ENCODE results near the gene MYO9B. TPM values are rescaled to one million over a fixed set of nuclear protein-coding genes. Genes with fewer than 3 reads are reported as not detected.
"Not testable (repeated sequence)": the region's sequence is repeated elsewhere in the genome, so short reads cannot be mapped to it uniquely, and the experiment has no call there.

Gene MYO9B
- total RNA-seq, 2 donors from 2014 or later: 229 to 257 TPM

GRCh38 chr19:17156296-17156946, 80.8 kb downstream of the MYO9B start:
- DNase-seq (ENCODE audit: low spot score) (no peak), ATAC-seq (ENCODE audit: insufficient number of reproducible peaks, low FRiP score, low read depth) (no peak)
- peaks cover 64% of the 10 kb centered on the region for H3K36me3 ChIP-seq
- TF ChIP-seq CTCF (IDR thresholded peaks at IDR 0.05): no peak
- no peaks in the 10 kb centered on the region for H3K4me1 ChIP-seq (ENCODE audit: control insufficient read depth in 1 of 2, low read depth in 2 of 2)
- no peak overlapping the region for H3K4me3 ChIP-seq
- no peak overlapping the region for H3K27ac ChIP-seq
- no peaks in the 10 kb centered on the region for H3K27me3 ChIP-seq (replicated peaks; ENCODE audit: insufficient read depth)
- no peaks in the 10 kb centered on the region for H3K9me3 ChIP-seq

- Histone ChIP-seq H3K9me3 (no peaks in the 10 kb centered on the region), H3K36me3 (peaks cover 65% of the 10 kb centered on the region), H3K4me3 (no peak overlapping the region), H3K4me1 (ENCODE audit: control insufficient read depth in 1 of 2, low read depth in 2 of 2) (no peaks in the 10 kb centered on the region), H3K27me3 (replicated peaks; ENCODE audit: insufficient read depth) (no peaks in the 10 kb centered on the region), H3K27ac (no peak overlapping the region)
- no peak for TF ChIP-seq CTCF (IDR thresholded peaks at IDR 0.05)
- DNase-seq (ENCODE audit: low spot score): no peak
- ATAC-seq (ENCODE audit: insufficient number of reproducible peaks, low FRiP score, low read depth): no peak
Measured at GRCh38 chr19:17156947-17157302, 81.3 kb downstream of the MYO9B start.

GRCh38 chr19:17158584-17158983, 83.0 kb downstream of the MYO9B start:
- DNase-seq (ENCODE audit: low spot score) (no peak), ATAC-seq (ENCODE audit: insufficient number of reproducible peaks, low FRiP score, low read depth) (no peak)
- H3K36me3 ChIP-seq: peaks cover 67% of the 10 kb centered on the region
- no peak for TF ChIP-seq CTCF (IDR thresholded peaks at IDR 0.05)
- no peaks in the 10 kb centered on the region for H3K27me3 ChIP-seq (replicated peaks; ENCODE audit: insufficient read depth)
- H3K9me3 ChIP-seq: no peaks in the 10 kb centered on the region
- no peaks in the 10 kb centered on the region for H3K4me1 ChIP-seq (ENCODE audit: control insufficient read depth in 1 of 2, low read depth in 2 of 2)
- no peak overlapping the region for H3K27ac ChIP-seq
- H3K4me3 ChIP-seq: no peak overlapping the region

- ATAC-seq (ENCODE audit: insufficient number of reproducible peaks, low FRiP score, low read depth) (no peak), DNase-seq (ENCODE audit: low spot score) (no peak)
- H3K4me3 ChIP-seq: no peak overlapping the region
- H3K27ac ChIP-seq: no peak overlapping the region
- no peaks in the 10 kb centered on the region for H3K27me3 ChIP-seq (replicated peaks; ENCODE audit: insufficient read depth)
- H3K36me3 ChIP-seq: peaks cover 67% of the 10 kb centered on the region
- no peaks in the 10 kb centered on the region for H3K4me1 ChIP-seq (ENCODE audit: control insufficient read depth in 1 of 2, low read depth in 2 of 2)
- TF ChIP-seq CTCF (IDR thresholded peaks at IDR 0.05): no peak
- no peaks in the 10 kb centered on the region for H3K9me3 ChIP-seq
Measured at GRCh38 chr19:17159466-17160393, 84.2 kb downstream of the MYO9B start.

GRCh38 chr19:17160908-17161307, 85.3 kb downstream of the MYO9B start:
- H3K9me3 ChIP-seq: no peaks in the 10 kb centered on the region
- H3K27ac ChIP-seq: no peak overlapping the region
- ATAC-seq (ENCODE audit: insufficient number of reproducible peaks, low FRiP score, low read depth) (no peak), DNase-seq (ENCODE audit: low spot score) (no peak)
- no peak overlapping the region for H3K4me3 ChIP-seq
- H3K4me1 ChIP-seq (ENCODE audit: control insufficient read depth in 1 of 2, low read depth in 2 of 2): no peaks in the 10 kb centered on the region
- no peaks in the 10 kb centered on the region for H3K27me3 ChIP-seq (replicated peaks; ENCODE audit: insufficient read depth)
- H3K36me3 ChIP-seq: peaks cover 68% of the 10 kb centered on the region
- no peak for TF ChIP-seq CTCF (IDR thresholded peaks at IDR 0.05)

- peaks cover 63% of the 10 kb centered on the region for H3K36me3 ChIP-seq
- ATAC-seq (ENCODE audit: insufficient number of reproducible peaks, low FRiP score, low read depth); DNase-seq (ENCODE audit: low spot score); H3K4me1 ChIP-seq (ENCODE audit: control insufficient read depth in 1 of 2, low read depth in 2 of 2); H3K27me3 ChIP-seq (replicated peaks; ENCODE audit: insufficient read depth); H3K4me3 ChIP-seq; H3K27ac ChIP-seq; H3K9me3 ChIP-seq: not testable (repeated sequence)
Measured at GRCh38 chr19:17162131-17162530, 86.6 kb downstream of the MYO9B start.

Data from thoracic aorta (tissue), 2 donors.